K562 (cell line): ENCODE data around the gene MYO1D. TPM values are rescaled to one million over a fixed set of nuclear protein-coding genes. Genes with fewer than 3 reads are reported as not detected.
A peak's percentile ranks its signal among the peaks of the same experiment; 100 is the strongest.

Source experiments
- ATAC-seq: fragments of 200-7000 bp; cut with Tn5 transposase; 3 replicates; pipeline ENCODE4 v1.9.1; 2020; ENCODE audit warnings: moderate library complexity
- BruUV-seq: library from RNA; stranded (reverse); fragments of 400-500 nt; replicated peaks from 2 replicates; lab custom pipeline; 2021; lab: Mats Ljungman, UMichigan
- CTCF ChIA-PET: fragments of 300-600 bp; formaldehyde crosslinking; extraction: SDS; loops from one replicate; lab custom pipeline; 2021; ENCODE audit warnings: low intra/inter-chr PET ratio; lab: Yijun Ruan, JAX
- POLR2A ChIA-PET: fragments of 300-600, 350-650 bp; sonication (Branson Sonifier 250); formaldehyde crosslinking; extraction: SDS; loops from one replicate; lab custom pipeline; 2021; ENCODE audit warnings: antibody characterized with exemption, inconsistent platforms; lab: Yijun Ruan, JAX
- DNase-seq, 4 experiments: peaks; one replicate each; pipeline versions ENCODE4 v3.0.0 to v3.0.0-alpha.2; 2011 to 2018; ENCODE audit warnings: low spot score in 3 of 4, mixed read lengths in 3 of 4; ENCODE audit errors: extremely low read depth in 1 of 4
- FAIRE-seq: peaks from 2 replicates; lab custom pipeline; 2011; peaks lifted over from hg19 to GRCh38; lab: Jason Lieb, UNC
- H2AFZ ChIP-seq: 2 replicates; pipeline ENCODE4 v1.6.0; 2011; ENCODE audit warnings: low read depth, low read length, control low read depth, inconsistent platforms
- H3K27ac ChIP-seq: fragments of 200-600 bp; 3 replicates; pipeline ENCODE4 v1.8.0; 2011; ENCODE audit warnings: low read depth, mild to moderate bottlenecking, control low read depth, inconsistent platforms, low read length, moderate library complexity, mixed read lengths; ENCODE audit errors: extremely low read depth
- H3K27me3 ChIP-seq, 2 experiments: fragments of 300-600 bp in 1 of 2; 2 replicates in 1 of 2; 3 replicates in 1 of 2; pipeline versions ENCODE4 v1.6.0 to v1.8.0; 2011; ENCODE audit warnings: inconsistent platforms in 2 of 2, low read length in 2 of 2, mild to moderate bottlenecking in 1 of 2, mixed read lengths in 1 of 2, moderate library complexity in 1 of 2; ENCODE audit not compliant: control insufficient read depth in 2 of 2, insufficient read depth in 2 of 2
- H3K36me3 ChIP-seq: fragments of 300-600 bp; 3 replicates; pipeline ENCODE4 v1.8.0; 2011; ENCODE audit warnings: mild to moderate bottlenecking, low read length, inconsistent platforms; ENCODE audit not compliant: control insufficient read depth, insufficient read depth
- H3K4me1 ChIP-seq, 2 experiments: fragments of 200-600 bp in 1 of 2; replicated peaks in 1 of 2; 2 replicates in 1 of 2; 3 replicates in 1 of 2; pipeline versions ENCODE4 v1.5.1 to v1.8.0; 2011; ENCODE audit warnings: inconsistent platforms in 2 of 2, low read length in 2 of 2, mild to moderate bottlenecking in 1 of 2, mixed read lengths in 1 of 2, moderate library complexity in 1 of 2; ENCODE audit not compliant: control insufficient read depth in 2 of 2, insufficient read depth in 2 of 2
- H3K4me2 ChIP-seq: 2 replicates; pipeline ENCODE4 v1.6.1; 2011; ENCODE audit warnings: low read length, control low read depth, inconsistent platforms, mixed read lengths; ENCODE audit not compliant: insufficient read depth
- H3K4me3 ChIP-seq: fragments of 200-600 bp; sonication (generic), shearing (Covaris generic); 2 replicates; pipeline ENCODE4 v1.5.1; 2016; ENCODE audit warnings: control low read depth, inconsistent platforms
- H3K79me2 ChIP-seq: fragments of 200-600 bp; 3 replicates; pipeline ENCODE4 v1.8.0; 2011; ENCODE audit warnings: low read length, inconsistent platforms; ENCODE audit not compliant: control insufficient read depth, insufficient read depth
- H3K9ac ChIP-seq, 2 experiments: 2 replicates each; pipeline versions ENCODE4 v1.6.0 to v1.6.1; 2011; ENCODE audit warnings: low read depth in 2 of 2, low read length in 2 of 2, control low read depth in 1 of 2, inconsistent platforms in 1 of 2, mild to moderate bottlenecking in 1 of 2, mixed read lengths in 1 of 2; ENCODE audit not compliant: insufficient read depth in 1 of 2
- H3K9me1 ChIP-seq: one replicate; pipeline ENCODE4 v1.6.0; 2011; ENCODE audit warnings: inconsistent platforms, mild to moderate bottlenecking, low read length, moderate library complexity; ENCODE audit not compliant: control insufficient read depth, insufficient read depth
- H3K9me3 ChIP-seq: replicated peaks from 2 replicates; pipeline ENCODE4 v1.5.1; 2011; ENCODE audit warnings: low read depth, low read length, inconsistent platforms; ENCODE audit not compliant: control insufficient read depth, insufficient read depth
- H4K20me1 ChIP-seq: replicated peaks from 2 replicates; pipeline ENCODE4 v1.6.1; 2011; ENCODE audit warnings: low read length, inconsistent platforms, mixed read lengths; ENCODE audit not compliant: control insufficient read depth, insufficient read depth
- NFIC ChIP-seq: fragments of 450-650 bp; IDR thresholded peaks from 2 replicates; pipeline ENCODE4 v1.6.1; 2017; ENCODE audit warnings: mild to moderate bottlenecking, inconsistent platforms
- POLR2A ChIP-seq: fragments of 450-650 bp; conservative IDR thresholded peaks from 2 replicates; pipeline ENCODE4 v1.6.1; 2016
- POLR2G ChIP-seq: fragments of 200-400 bp; formaldehyde crosslinking; IDR thresholded peaks from 2 replicates; pipeline ENCODE4 v1.6.1; 2017; ENCODE audit warnings: low read depth, mild to moderate bottlenecking, antibody characterized with exemption, low read length, moderate library complexity
- TAF15 ChIP-seq: fragments of 200-400 bp; formaldehyde crosslinking; IDR thresholded peaks from 2 replicates; pipeline ENCODE4 v1.6.1; 2017; ENCODE audit warnings: mild to moderate bottlenecking, low read depth, low read length, moderate library complexity
- WGBS: fragments of 100-300 bp; shearing (Covaris generic); methylation state at CpG from one replicate; pipeline ENCODE4 v1.1.6; 2016; ENCODE audit warnings: low coverage, mixed read lengths; ENCODE audit not compliant: insufficient coverage; ENCODE audit errors: missing lambda C conversion rate; 5-methylcytosine and 5-hydroxymethylcytosine counted together
- in situ Hi-C: fragments of 300-500 bp; cut with MboI; formaldehyde crosslinking; loops from 4 replicates; pipeline ENCODE4 v1.15.0; 2018; ENCODE audit warnings: inconsistent platforms, mixed read lengths
- intact Hi-C: fragments of 100-400 bp; cut with micrococcal nuclease; formaldehyde crosslinking; loops from 2 replicates; pipeline ENCODE4 v1.14.2; 2022
- polyA plus RNA-seq, 8 experiments: library from polyadenylated mRNA; depleted of rRNA in 4 of 8; stranded (reverse) in 5 of 8; unstranded in 3 of 8; fragments of >200 nt; fragmentation: Nextera tagmentation in 2 of 8; fragmentation: Illumina TruSeq in 1 of 8; extraction: Ambion mirVana in 2 of 8; extraction: Trizol in 1 of 8; gene quantifications; 2 replicates each; pipeline versions ENCODE4 v1.2.1 to v1.2.3, GENCODE V29; 2011 to 2014; ENCODE audit warnings: inconsistent platforms in 1 of 8, missing spikeins in 1 of 8
- total RNA-seq, 7 experiments: library from RNA; depleted of rRNA in 6 of 7; stranded (reverse); fragments of >200 nt in 6 of 7; fragmentation: Illumina TruSeq in 2 of 7; extraction: Trizol in 2 of 7; gene quantifications; 2 replicates each; pipeline versions ENCODE4 v1.2.1 to v1.2.3, GENCODE V29; 2011 to 2021; ENCODE audit warnings: low replicate concordance in 1 of 7

The MYO1D gene
- total and polyA plus RNA-seq, 9 of the 15 experiments (the other 6 are each of a cell fraction or from before 2014, with no cell fraction given), result 2.1 to 71.2 (median 45.4) TPM

GRCh38 chr17:32733401-32733800 is 143.5 kb downstream of the MYO1D start:
- peak; percentile 52 for TF ChIP-seq NFIC
- no peak for TF ChIP-seq TAF15
- no peak overlapping the region for H3K27ac ChIP-seq
- 100% methylated on average over 1 of the region's 1 CpG for WGBS
- peaks cover 4 to 5% of the 10 kb centered on the region in 2 experiments; a peak in 2 of 5 replicates for H3K4me1 ChIP-seq
- FAIRE-seq (no peak), DNase-seq (no peak), ATAC-seq (no peak)
- no peak overlapping the region for H3K4me3 ChIP-seq
- BruUV-seq, result no TSS peak
- POLR2A ChIA-PET, result no interaction called here
- H3K79me2 ChIP-seq, result no peaks in the 10 kb centered on the region
- H3K27me3 ChIP-seq, result no peaks in the 10 kb centered on the region
- H3K4me2 ChIP-seq, result no peak overlapping the region
- intact Hi-C loops, result no loop called here
- in situ Hi-C loops, result no loop called here
- no peaks in the 10 kb centered on the region for H3K9me1 ChIP-seq
- H4K20me1 ChIP-seq, result no peaks in the 10 kb centered on the region
- no peak overlapping the region for H3K9ac ChIP-seq
- H3K9me3 ChIP-seq, result peaks cover 5% of the 10 kb centered on the region; the same call in 1 of the 2 replicates
- CTCF ChIA-PET, result no interaction called here
- no peak overlapping the region for H2AFZ ChIP-seq
- peaks cover 25% of the 10 kb centered on the region; the same call in 2 of the 3 replicates for H3K36me3 ChIP-seq

GRCh38 chr17:32732900-32733299 is 144.0 kb downstream of the MYO1D start:
- Histone ChIP-seq H3K4me3 (no peak overlapping the region), H2AFZ (no peak overlapping the region), H3K9me3 (peaks cover 5% of the 10 kb centered on the region; the same call in 1 of the 2 replicates), H3K4me2 (no peak overlapping the region), H3K27ac (no peak overlapping the region), H3K27me3 (no peaks in the 10 kb centered on the region), H3K9ac (no peak overlapping the region), H3K4me1 (peaks cover 4 to 5% of the 10 kb centered on the region in 2 experiments; a peak in 2 of 5 replicates), H3K36me3 (peaks cover 25% of the 10 kb centered on the region; the same call in 2 of the 3 replicates), H3K79me2 (no peaks in the 10 kb centered on the region), H4K20me1 (no peaks in the 10 kb centered on the region), H3K9me1 (no peaks in the 10 kb centered on the region)
- in situ Hi-C loops (no loop called here), intact Hi-C loops (no loop called here)
- POLR2A ChIA-PET, result interaction anchor here (0.6 kb wide), 1 partner anchor 38 kb away, joined by 3 read pairs; no protein-coding TSS in a partner anchor
- TF ChIP-seq POLR2A (no peak), POLR2G (0 out of 2 replicates have a peak, but pooled peaks have one; percentile 25)
- 91% methylated on average over 6 of the region's 6 CpGs for WGBS
- BruUV-seq, result no TSS peak
- FAIRE-seq, result no peak
- ATAC-seq, result no peak
- CTCF ChIA-PET, result no interaction called here
- no peak for DNase-seq
